Left ventricle myocardium inferior (tissue), 1 donor: Measurements from ENCODE around the gene C14orf93. TPM values are rescaled to one million over a fixed set of nuclear protein-coding genes. Genes with fewer than 3 reads are reported as not detected.

Source experiments
- DNase-seq: peaks from one replicate; pipeline ENCODE4 v3.0.0-alpha.2; 2020
- H3K27ac ChIP-seq: fragments of 200-600 bp; replicated peaks from 2 replicates; pipeline ENCODE4 v1.8.0; 2021
- H3K27me3 ChIP-seq: fragments of 200-600 bp; 2 replicates; pipeline ENCODE4 v1.8.0; 2021; ENCODE audit warnings: low read depth
- H3K36me3 ChIP-seq: fragments of 200-600 bp; 2 replicates; pipeline ENCODE4 v1.8.0; 2021
- H3K4me1 ChIP-seq: fragments of 200-600 bp; 2 replicates; pipeline ENCODE4 v1.8.0; 2021
- H3K4me3 ChIP-seq: fragments of 200-600 bp; 2 replicates; pipeline ENCODE4 v1.8.0; 2021; ENCODE audit warnings: mild to moderate bottlenecking, moderate library complexity
- H3K9me3 ChIP-seq: fragments of 200-600 bp; replicated peaks from 2 replicates; pipeline ENCODE4 v1.8.0; 2021
- intact Hi-C: fragments of 100-400 bp; cut with micrococcal nuclease; formaldehyde crosslinking; loops from one replicate; pipeline ENCODE4 v1.11.0; 2022
- total RNA-seq: library from RNA; stranded (reverse); fragmentation: NEBNext Ultra II Directional; extraction: Animal tissue kit (Norgen Biotek cat#: 25700); gene quantifications from one replicate; pipeline ENCODE4 v1.2.1, GENCODE V29; 2021
- TF ChIP-seq, protein P1 (sequence below): fragments of 200-600 bp; IDR thresholded peaks from 2 replicates; pipeline ENCODE4 v1.8.0; 2021; ENCODE audit warnings: antibody characterized with exemption, mild to moderate bottlenecking, borderline replicate concordance
- donor health status: DM: no; HTN: yes; CAD: no; lungs with severe emphysema.

The C14orf93 gene
- total RNA-seq, 1 donor from 2014 or later: 4.9 TPM

GRCh38 chr14:22981090-22981875 lies 28.7 kb downstream of the C14orf93 start:
- peak overlapping the region; percentile 87 for H3K4me3 ChIP-seq
- no peaks in the 10 kb centered on the region for H3K36me3 ChIP-seq
- no peaks in the 10 kb centered on the region for H3K9me3 ChIP-seq
- intact Hi-C loops: no loop called here
- H3K27ac ChIP-seq: peak overlapping the region; percentile 90
- no peak for DNase-seq
- H3K27me3 ChIP-seq: no peaks in the 10 kb centered on the region
- TF ChIP-seq, protein P1, sequence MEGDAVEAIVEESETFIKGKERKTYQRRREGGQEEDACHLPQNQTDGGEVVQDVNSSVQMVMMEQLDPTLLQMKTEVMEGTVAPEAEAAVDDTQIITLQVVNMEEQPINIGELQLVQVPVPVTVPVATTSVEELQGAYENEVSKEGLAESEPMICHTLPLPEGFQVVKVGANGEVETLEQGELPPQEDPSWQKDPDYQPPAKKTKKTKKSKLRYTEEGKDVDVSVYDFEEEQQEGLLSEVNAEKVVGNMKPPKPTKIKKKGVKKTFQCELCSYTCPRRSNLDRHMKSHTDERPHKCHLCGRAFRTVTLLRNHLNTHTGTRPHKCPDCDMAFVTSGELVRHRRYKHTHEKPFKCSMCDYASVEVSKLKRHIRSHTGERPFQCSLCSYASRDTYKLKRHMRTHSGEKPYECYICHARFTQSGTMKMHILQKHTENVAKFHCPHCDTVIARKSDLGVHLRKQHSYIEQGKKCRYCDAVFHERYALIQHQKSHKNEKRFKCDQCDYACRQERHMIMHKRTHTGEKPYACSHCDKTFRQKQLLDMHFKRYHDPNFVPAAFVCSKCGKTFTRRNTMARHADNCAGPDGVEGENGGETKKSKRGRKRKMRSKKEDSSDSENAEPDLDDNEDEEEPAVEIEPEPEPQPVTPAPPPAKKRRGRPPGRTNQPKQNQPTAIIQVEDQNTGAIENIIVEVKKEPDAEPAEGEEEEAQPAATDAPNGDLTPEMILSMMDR: no peak
- peaks cover 72% of the 10 kb centered on the region for H3K4me1 ChIP-seq

DNA sequence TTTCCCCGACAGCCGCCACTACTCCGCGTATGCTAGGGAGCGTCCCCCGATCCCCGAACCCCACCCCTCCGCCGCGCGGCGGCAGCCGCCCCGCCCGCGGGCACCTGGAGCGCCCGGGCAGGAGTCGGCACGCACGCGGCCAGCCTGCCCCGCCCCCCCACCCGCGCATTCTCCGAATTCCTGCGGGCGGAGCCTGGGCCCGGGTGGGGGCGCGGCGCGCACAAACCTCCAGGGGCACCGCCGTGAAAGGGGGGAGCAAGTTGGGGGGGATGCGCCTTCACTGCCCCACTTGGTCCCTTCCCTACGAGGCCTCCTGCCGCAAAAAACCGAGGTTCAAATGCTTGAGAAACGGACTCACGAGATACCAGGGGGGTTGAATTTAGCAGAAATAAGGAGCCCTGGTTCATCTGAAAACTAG lies 29.3 kb downstream of the C14orf93 start:
- H3K9me3 ChIP-seq: no peaks in the 10 kb centered on the region
- no peaks in the 10 kb centered on the region for H3K36me3 ChIP-seq
- DNase-seq: peak; percentile 29
- TF ChIP-seq, protein P1: no peak
- intact Hi-C loops: no loop called here
- no peaks in the 10 kb centered on the region for H3K27me3 ChIP-seq
- H3K4me1 ChIP-seq: peaks cover 73% of the 10 kb centered on the region
- H3K27ac ChIP-seq: peak overlapping the region; percentile 90
- H3K4me3 ChIP-seq: peak overlapping the region; percentile 87

- H3K27me3 ChIP-seq: no peaks in the 10 kb centered on the region
- TF ChIP-seq, protein P1: no peak
- peaks cover 76% of the 10 kb centered on the region for H3K4me1 ChIP-seq
- peak overlapping the region; percentile 90 for H3K27ac ChIP-seq
- no peaks in the 10 kb centered on the region for H3K36me3 ChIP-seq
- intact Hi-C loops: no loop called here
- peak overlapping the region; percentile 87 for H3K4me3 ChIP-seq
- no peaks in the 10 kb centered on the region for H3K9me3 ChIP-seq
- no peak for DNase-seq
Observed at GRCh38 chr14:22979748-22980392, 30.1 kb downstream of the C14orf93 start.

- intact Hi-C loops: no loop called here
- H3K4me1 ChIP-seq: peaks cover 83% of the 10 kb centered on the region
- H3K27me3 ChIP-seq: no peaks in the 10 kb centered on the region
- TF ChIP-seq, protein P1: no peak
- H3K9me3 ChIP-seq: no peaks in the 10 kb centered on the region
- DNase-seq: no peak
- H3K4me3 ChIP-seq: peak overlapping the region; percentile 87
- no peaks in the 10 kb centered on the region for H3K36me3 ChIP-seq
- H3K27ac ChIP-seq: peak overlapping the region; percentile 90
Observed at GRCh38 chr14:22978981-22979671, 30.8 kb downstream of the C14orf93 start.

GRCh38 chr14:22978487-22978837 lies 31.5 kb downstream of the C14orf93 start:
- Histone ChIP-seq H3K9me3 (no peaks in the 10 kb centered on the region), H3K27ac (peak overlapping the region; percentile 90), H3K4me1 (peaks cover 83% of the 10 kb centered on the region), H3K4me3 (no peak overlapping the region), H3K27me3 (no peaks in the 10 kb centered on the region), H3K36me3 (no peaks in the 10 kb centered on the region)
- intact Hi-C loops: no loop called here
- TF ChIP-seq, protein P1: no peak
- DNase-seq: no peak
